GM19438 (cell line): Measurements from ENCODE around the gene C10orf120.

ENCODE experiments used
- ATAC-seq: cut with Tn5 transposase; IDR thresholded peaks from one replicate; pipeline ENCODE4 v1.9.1; 2021; ENCODE audit warnings: low read depth; ENCODE audit not compliant: unreplicated experiment

The C10orf120 gene

DNA sequence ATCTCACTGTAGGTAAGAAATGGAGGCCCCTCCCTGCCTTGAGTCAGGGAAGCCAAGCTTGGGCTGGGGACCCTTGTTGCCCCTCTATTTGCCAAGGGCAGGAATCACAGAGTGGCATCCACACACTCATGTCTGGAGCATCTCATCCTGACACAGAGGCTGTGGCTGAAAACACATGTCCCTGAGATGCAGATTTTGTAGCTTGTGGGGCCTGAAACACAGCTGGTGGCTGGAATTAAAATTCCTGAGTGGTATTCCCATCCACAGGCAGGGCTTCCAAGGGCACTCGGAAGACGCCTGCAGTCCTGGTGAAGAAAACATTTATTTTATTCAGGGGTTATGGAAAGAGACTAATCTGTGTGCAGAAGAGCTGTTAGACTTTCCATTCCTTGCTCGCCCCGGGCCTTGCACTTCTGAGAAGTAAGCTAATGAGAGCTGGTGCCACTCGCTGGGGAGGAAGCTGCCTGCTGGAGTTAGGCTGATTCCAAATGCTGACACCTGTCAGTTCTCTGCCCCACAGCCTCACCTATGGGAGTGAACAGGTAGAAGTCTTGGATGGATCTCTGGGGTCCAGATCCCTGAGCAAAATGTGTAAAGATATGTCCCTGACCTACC is 36.0 kb downstream of the C10orf120 start:
- no peak for ATAC-seq

DNA sequence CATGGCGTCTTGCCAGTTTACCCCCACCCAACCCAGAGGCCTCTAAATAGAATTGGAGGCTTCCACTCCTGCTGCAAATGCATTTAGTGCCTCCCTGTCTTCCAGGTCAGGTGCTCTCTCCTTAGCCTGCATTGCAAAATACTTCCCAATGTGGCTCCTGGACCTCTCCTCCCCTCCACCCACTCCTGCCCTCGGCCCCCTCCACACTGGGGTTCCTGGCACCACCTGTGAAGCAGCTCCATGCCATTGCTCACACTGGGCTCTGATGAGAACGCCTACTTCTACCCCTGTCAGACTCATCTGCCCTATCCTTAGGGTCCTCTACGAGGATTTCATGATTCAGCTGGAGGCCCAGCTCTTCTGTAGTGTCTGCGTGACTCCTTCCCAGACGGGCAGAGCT is 37.4 kb downstream of the C10orf120 start:
- ATAC-seq: no peak

DNA sequence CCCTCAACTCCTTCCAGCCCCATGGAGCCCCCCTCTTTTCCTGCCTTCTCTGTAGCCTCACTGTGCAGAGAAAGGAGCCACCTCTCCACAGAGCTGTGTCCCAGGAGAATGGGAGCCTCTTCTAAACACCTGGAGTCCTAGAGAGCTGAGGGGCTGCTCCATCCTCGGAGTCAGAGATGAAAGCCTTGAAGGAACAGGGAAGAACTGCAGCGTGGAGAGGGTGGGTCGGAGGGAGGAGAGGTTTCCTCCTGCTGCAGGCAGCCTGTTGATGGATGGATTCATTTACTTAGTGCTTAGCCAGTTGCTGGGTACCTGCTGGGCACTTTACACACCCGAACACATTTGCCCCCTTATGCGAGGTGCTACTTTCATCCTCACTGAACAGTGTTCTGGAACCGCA is 39.0 kb downstream of the C10orf120 start:
- no peak for ATAC-seq

DNA sequence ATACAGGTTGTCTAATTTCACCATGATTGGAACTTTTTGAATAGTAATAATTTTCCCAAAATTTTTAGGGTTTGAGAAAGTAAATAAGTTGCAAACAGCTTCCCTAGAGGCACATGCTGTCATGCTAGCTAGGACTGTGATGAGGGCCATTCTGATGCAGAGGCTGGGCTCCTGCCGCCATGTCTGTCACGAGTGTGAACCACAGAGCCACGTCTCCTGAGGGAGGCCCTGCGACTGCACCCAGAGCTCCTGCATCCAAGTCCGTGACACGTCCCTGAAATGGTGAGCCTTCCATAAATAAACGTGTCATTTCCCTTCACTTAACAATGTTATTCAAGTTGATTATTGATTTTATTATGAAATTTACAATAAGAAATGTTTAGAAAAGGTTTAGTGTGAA is 40.0 kb downstream of the C10orf120 start:
- ATAC-seq: no peak

DNA sequence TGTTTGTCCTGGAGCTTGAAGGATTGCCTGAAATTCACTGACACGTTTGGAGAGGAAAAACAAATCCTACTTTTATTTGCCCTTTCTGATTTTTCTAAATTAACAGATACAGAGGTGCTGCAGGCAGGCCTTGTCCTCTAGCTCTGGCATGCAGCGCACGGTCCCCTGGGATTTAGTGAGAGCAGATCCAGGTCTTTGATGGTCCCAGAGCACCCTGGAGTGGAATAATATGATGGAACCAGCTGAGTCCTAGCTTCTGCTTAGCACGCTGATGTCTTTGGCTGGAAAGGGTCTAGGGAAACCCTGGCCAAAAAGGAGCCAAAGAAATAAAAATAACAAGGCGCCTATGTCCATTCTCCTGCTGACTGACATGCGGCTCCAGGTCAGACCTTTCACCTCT is 40.5 kb downstream of the C10orf120 start:
- ATAC-seq: no peak

DNA sequence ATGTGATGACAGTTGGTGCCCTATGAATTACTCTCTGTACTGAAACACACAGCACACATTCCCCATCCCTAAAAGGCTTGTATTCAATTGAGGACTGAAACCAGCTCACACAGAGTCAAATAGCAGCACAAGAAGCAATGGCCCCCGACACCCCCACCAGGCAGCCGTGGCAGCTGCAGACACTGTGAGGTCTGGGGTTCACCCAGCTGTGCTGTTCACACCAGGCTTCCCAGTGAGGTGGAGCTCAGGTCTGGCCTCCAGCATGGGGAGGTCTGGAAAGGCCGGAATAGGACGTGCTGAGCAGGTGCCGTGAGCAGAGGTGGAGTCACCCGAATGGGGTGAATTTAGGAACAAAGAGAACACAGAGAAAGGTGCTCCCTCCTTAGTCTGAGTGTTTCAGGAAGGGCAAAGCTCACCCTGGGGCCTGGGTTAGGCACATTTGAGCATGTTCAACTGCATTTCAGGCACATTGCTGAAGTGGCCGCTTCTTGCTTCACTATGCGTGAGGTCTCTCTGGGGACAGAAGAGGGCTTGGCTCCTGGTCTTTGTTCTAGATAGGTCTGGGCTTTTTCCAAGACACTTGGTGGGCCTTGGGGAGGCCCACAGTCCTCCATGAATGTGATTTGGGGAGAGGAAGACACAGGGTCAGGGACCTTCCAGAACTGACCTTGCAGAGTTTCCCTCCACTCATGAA is 41.1 kb downstream of the C10orf120 start:
- ATAC-seq: no peak

DNA sequence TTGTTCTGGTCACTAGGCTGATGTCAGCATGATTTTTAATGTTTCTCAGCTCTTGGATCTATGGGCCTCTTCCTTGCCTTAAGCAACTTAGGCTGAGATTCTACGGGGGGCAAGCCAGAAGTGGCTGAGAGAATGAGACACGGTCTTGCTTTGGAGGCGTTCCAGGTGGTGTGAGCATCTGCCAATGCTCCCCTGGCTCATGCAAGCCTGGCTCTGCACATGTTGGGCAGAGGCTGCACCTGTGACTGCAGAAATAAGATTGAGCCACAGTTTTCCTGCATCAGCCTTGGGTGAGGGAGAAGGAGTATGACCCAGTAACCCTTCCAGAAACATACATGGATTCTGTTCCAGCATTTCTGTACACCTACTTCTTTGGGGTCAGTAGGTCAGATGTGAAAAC is 41.9 kb downstream of the C10orf120 start:
- no peak for ATAC-seq

DNA sequence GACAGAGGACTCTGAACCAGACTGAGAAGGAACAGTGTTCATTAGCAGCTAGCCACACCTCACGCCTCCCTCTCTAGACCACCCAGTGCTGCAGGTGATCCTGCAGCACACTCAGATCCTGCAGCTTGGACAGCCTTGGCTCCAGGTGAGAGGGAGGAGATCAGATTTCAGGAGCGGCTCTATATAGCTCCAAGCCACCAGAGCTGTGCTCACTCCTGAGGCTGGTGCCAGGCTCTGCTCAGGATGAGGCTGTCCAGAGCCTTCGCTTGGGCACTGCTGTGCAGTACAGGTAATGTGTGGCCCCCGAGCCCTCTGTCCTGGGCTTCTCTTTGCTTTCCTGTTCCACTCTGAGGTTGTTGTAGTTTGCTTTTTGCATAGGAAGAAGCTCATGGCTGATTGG is 42.4 kb downstream of the C10orf120 start:
- no peak for ATAC-seq

DNA sequence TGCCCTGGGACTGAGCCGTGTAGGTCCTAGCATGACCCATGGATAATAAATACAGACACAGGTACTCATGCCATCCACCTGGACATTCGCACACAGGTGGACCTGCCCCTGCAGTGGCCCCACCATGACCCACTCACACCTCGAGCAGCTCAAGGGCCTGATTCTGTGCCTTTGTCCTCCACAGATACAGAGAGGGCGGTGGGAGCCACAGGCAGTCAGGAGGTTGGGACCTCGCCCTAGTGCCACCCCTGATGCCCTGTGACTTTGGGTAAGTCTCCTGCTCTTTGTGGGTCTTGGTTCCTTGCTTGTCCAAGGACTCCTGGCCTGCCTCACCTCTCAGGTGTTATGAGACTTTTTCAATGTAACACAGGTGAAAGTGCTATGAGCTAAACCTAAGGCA is 42.9 kb downstream of the C10orf120 start:
- ATAC-seq: no peak

DNA sequence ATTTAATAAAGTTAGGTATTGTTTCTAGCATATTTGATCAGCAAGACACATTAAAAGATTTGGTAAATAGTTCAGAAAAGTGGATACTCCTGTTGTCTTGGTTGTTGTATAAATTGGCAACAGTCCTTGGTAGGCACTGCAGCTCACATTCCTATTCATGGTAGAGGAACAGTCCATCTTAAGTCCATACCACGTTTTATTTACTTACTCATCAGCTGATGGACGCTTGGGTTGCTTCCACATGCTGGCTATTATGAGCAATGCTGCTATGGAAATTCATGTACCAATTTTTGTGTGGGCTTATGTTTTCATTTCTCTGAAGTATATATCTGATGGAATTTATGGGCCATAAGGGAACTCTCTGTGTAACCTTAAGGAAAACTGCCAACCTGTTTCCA is 43.3 kb downstream of the C10orf120 start:
- ATAC-seq: no peak

DNA sequence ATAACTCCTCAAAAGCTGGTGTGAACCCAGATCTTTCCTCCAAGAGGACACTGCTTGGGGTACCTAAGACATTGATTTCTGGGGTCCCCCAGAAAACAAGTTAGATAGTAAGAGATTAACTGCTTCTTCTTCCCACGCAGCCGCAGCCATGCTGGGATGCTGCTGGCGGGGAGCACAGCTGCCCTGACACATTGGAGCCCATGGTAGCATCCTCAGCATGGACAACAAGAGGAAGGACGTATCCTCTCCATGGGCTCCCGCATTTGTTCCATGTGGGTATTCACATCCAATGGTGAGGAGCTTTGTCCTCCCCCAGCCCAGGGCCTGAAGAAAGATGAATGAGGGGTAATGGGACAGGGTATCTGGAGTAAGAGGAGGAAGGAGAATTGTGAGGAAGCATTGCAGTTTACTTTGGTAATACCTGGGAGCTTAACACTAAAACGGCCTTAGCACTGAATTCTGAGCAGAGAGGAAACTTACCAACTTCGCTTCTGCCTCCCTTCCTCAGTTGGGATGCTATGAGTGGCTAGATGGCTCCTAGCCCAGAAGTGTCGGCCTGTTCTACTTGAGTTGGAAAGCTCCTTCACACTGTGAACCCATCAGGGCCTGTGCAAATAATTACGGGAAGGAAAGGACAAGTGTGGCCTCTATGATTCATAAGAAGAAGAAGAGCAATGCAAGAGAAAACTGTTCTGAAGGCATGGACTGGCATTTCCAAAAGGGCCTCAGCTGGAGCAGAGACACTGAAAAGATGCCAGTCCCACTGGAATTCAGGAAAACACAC is 43.9 kb downstream of the C10orf120 start:
- no peak for ATAC-seq

DNA sequence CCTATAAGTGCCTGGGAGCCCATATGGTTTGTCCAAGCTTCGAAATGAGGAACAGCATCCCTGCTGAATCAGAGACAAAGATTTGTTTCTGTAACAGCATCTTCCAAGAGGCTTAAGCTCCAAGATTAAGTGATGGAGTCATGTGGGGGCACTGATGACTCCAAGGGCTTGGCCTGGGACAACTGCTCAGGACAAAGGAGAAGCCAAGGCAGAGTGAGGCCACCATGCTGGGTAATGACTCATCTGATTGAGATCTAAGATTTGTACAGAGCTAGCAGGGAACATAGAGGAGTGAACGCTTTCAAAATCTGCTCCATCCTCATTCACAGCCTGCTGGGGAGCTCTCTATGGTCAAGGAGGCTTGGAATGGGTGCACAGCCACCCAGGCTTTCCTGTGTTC is 49.3 kb downstream of the C10orf120 start:
- ATAC-seq: no peak

DNA sequence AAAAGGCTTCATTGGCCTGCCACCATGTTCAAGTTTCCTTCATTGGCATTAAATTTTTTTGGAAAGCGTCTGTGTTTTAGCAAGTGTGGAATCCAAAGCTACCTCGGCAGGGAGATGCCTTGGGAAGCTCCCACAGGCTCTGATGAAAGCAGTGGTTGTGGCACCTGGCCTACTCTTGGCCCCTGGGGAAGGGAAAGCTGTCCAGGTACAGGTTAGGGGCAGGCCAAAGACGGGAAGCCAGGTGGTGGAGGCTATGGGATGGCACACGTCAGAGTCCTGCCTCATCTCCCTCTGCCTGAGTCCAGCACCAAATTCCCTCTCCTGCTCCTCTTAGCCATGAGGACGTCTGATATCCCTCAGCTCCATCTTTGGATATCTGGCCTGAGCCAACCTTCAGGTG is 49.7 kb downstream of the C10orf120 start:
- ATAC-seq: no peak

DNA sequence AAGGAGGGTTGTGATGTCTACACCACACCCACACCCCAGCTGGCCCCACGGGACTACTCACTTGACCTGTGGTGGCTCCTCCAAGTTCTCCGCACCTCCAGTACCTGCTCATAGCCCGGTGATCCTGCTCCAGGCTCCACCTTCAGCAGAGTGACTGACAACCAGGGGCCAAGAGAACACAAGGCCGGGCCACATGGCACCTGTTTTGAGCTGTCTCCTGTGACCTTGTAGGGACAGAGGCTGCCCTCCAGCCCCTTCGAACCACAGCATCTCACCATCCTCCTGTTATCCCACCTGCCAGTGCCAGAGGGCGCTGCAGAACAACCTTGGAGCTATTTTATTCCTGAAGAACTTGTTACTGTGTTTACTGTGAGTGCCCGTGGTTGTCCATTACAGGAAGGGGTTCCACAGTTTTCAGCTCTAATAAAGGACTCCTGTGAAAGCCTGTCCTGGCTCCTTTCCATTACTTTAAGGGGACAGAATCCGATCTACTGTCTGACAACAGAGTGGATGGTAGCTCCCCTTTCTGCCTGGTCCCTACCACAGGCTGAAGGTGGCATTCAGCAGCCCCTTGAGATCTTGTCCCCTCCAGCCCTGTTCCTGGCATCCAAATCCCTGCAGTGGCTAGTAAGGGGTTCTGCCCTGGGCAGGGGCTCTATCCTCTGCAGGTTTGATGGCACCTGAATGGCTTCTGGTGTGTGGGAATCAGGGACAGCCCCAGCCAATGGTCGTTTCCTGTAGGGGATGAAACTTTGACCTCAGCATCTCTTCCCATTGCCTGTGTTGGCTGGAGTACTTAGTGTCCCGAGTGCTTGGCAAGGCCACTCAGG is 50.8 kb downstream of the C10orf120 start:
- no peak for ATAC-seq
